HepG2 (cell line): ENCODE results near the gene FASTKD3. TPM values are rescaled to one million over a fixed set of nuclear protein-coding genes. Genes with fewer than 3 reads are reported as not detected.

ENCODE experiments used
- ATAC-seq: fragments of 200-7000 bp; cut with Tn5 transposase; 3 replicates; pipeline ENCODE4 v1.9.1; 2020; ENCODE audit warnings: mild to moderate bottlenecking, moderate library complexity
- BruUV-seq: library from RNA; stranded (reverse); fragments of 400-500 nt; replicated peaks from 2 replicates; lab custom pipeline; 2021; lab: Mats Ljungman, UMichigan
- CTCF ChIA-PET: fragments of 300-600 bp; formaldehyde crosslinking; extraction: SDS; loops from one replicate; lab custom pipeline; 2021; ENCODE audit warnings: low total read pairs, inconsistent platforms, low intra/inter-chr PET ratio; lab: Yijun Ruan, JAX
- POLR2A ChIA-PET: fragments of 350-600 bp; sonication (Branson Sonifier 250); formaldehyde crosslinking; loops from one replicate; lab custom pipeline; 2020; ENCODE audit warnings: antibody characterized with exemption, inconsistent platforms; lab: Yijun Ruan, JAX
- DNase-seq: peaks from one replicate; pipeline ENCODE4 v3.0.0-alpha.2; 2015; ENCODE audit warnings: low spot score
- FAIRE-seq: peaks from 3 replicates; lab custom pipeline; 2011; peaks lifted over from hg19 to GRCh38; lab: Jason Lieb, UNC
- H2AFZ ChIP-seq: one replicate; pipeline ENCODE4 v1.6.1; 2011; ENCODE audit warnings: low read length, inconsistent platforms
- H3K27ac ChIP-seq: fragments of 300-600 bp; 3 replicates; pipeline ENCODE4 v1.8.0; 2011; ENCODE audit warnings: mixed run types, mild to moderate bottlenecking, mixed read lengths, low read length, inconsistent platforms; ENCODE audit not compliant: insufficient read depth; ENCODE audit errors: extremely low read length
- H3K27me3 ChIP-seq, 2 experiments: fragments of 200-600 bp in 1 of 2; 2 replicates in 1 of 2; 3 replicates in 1 of 2; pipeline versions ENCODE4 v1.6.0 to v1.8.0; 2011; ENCODE audit warnings: low read length in 2 of 2, mild to moderate bottlenecking in 2 of 2, moderate library complexity in 2 of 2, inconsistent platforms in 1 of 2; ENCODE audit not compliant: insufficient read depth in 2 of 2, control insufficient read depth in 1 of 2
- H3K36me3 ChIP-seq, 2 experiments: fragments of 200-600 bp in 1 of 2; replicated peaks in 1 of 2; 2 replicates in 1 of 2; 3 replicates in 1 of 2; pipeline versions ENCODE4 v1.5.1 to v1.8.0; 2011; ENCODE audit warnings: low read length in 2 of 2, inconsistent platforms in 1 of 2; ENCODE audit not compliant: insufficient read depth in 2 of 2, control insufficient read depth in 1 of 2
- H3K4me1 ChIP-seq: 2 replicates; pipeline ENCODE4 v1.5.1; 2012; ENCODE audit warnings: low read length, inconsistent platforms; ENCODE audit not compliant: insufficient read depth
- H3K4me2 ChIP-seq: 2 replicates; pipeline ENCODE4 v1.6.0; 2011; ENCODE audit warnings: low read depth, low read length, inconsistent platforms
- H3K4me3 ChIP-seq, 3 experiments: fragments of 200-600 bp in 1 of 3; sonication (generic), shearing (Covaris generic) in 1 of 3; replicated peaks in 1 of 3; 2 replicates each; pipeline ENCODE4 v1.5.1; 2011 to 2016; ENCODE audit warnings: low read length in 3 of 3, inconsistent platforms in 2 of 3, low read depth in 2 of 3, mild to moderate bottlenecking in 2 of 3, control low read depth in 1 of 3, mixed read lengths in 1 of 3; ENCODE audit not compliant: insufficient read depth in 1 of 3
- H3K79me2 ChIP-seq: one replicate; pipeline ENCODE4 v1.6.1; 2011; ENCODE audit warnings: low read length, inconsistent platforms; ENCODE audit not compliant: insufficient read depth
- H3K9ac ChIP-seq: 2 replicates; pipeline ENCODE4 v1.6.0; 2011; ENCODE audit warnings: mild to moderate bottlenecking, low read depth, low read length, inconsistent platforms; ENCODE audit not compliant: insufficient read depth
- H3K9me3 ChIP-seq: 2 replicates; pipeline ENCODE4 v1.5.1; 2012; ENCODE audit warnings: mild to moderate bottlenecking, low read length
- H4K20me1 ChIP-seq: 2 replicates; pipeline ENCODE4 v1.6.0; 2011; ENCODE audit warnings: inconsistent platforms, mild to moderate bottlenecking, low read length, moderate library complexity; ENCODE audit not compliant: insufficient read depth
- AHR ChIP-seq: IDR thresholded peaks from 2 replicates; pipeline ENCODE4 v1.6.1; 2018; ENCODE audit warnings: missing genetic modification reagents, missing compliant biosample characterization
- EED ChIP-seq: sonication (generic); formaldehyde crosslinking; IDR thresholded peaks from 2 replicates; pipeline ENCODE4 v1.5.0; 2020; ENCODE audit warnings: mild to moderate bottlenecking, missing genetic modification reagents
- ELK4 ChIP-seq: sonication (generic); formaldehyde crosslinking; IDR thresholded peaks from 2 replicates; pipeline ENCODE4 v1.9.0; 2021; ENCODE audit warnings: missing genetic modification reagents, borderline replicate concordance
- FOSL1 ChIP-seq: sonication (generic); formaldehyde crosslinking; IDR thresholded peaks from 2 replicates; pipeline ENCODE4 v1.9.0; 2021; ENCODE audit warnings: missing genetic modification reagents, borderline replicate concordance
- HNF1A ChIP-seq, 2 experiments: sonication (generic) in 1 of 2; formaldehyde crosslinking in 1 of 2; IDR thresholded peaks; 2 replicates each; pipeline versions ENCODE4 v1.4.0 to v1.6.1; 2016 to 2020; ENCODE audit warnings: borderline replicate concordance in 1 of 2, low read depth in 1 of 2, mild to moderate bottlenecking in 1 of 2, missing genetic modification reagents in 1 of 2
- IRF9 ChIP-seq: sonication (generic); formaldehyde crosslinking; IDR thresholded peaks from 2 replicates; pipeline ENCODE4 v1.8.0; 2022; ENCODE audit warnings: missing genetic modification reagents, mild to moderate bottlenecking, borderline replicate concordance
- MAFF ChIP-seq: IDR thresholded peaks from 2 replicates; pipeline ENCODE4 v1.6.1; 2011; ENCODE audit warnings: low read depth, low read length, improper control_type of control experiment
- MAFK ChIP-seq, 2 experiments: IDR thresholded peaks in 1 of 2; conservative IDR thresholded peaks in 1 of 2; 2 replicates each; pipeline ENCODE4 v1.6.1; 2011; ENCODE audit warnings: improper control_type of control experiment in 2 of 2, low read length in 2 of 2
- PAWR ChIP-seq: sonication (generic); formaldehyde crosslinking; IDR thresholded peaks from 2 replicates; pipeline ENCODE4 v1.4.0; 2020; ENCODE audit warnings: missing genetic modification reagents, mild to moderate bottlenecking, borderline replicate concordance
- THAP8 ChIP-seq: sonication (generic); formaldehyde crosslinking; IDR thresholded peaks from 2 replicates; pipeline ENCODE4 v1.5.1; 2020; ENCODE audit warnings: missing genetic modification reagents, mild to moderate bottlenecking, borderline replicate concordance
- TRIM24 ChIP-seq: sonication (generic); formaldehyde crosslinking; IDR thresholded peaks from 2 replicates; pipeline ENCODE4 v1.8.0; 2022; ENCODE audit warnings: mild to moderate bottlenecking, missing genetic modification reagents
- ZNF44 ChIP-seq: sonication (generic); formaldehyde crosslinking; IDR thresholded peaks from 2 replicates; pipeline ENCODE4 v1.5.1; 2020; ENCODE audit warnings: mild to moderate bottlenecking, missing genetic modification reagents
- ZNF660 ChIP-seq: sonication (generic); formaldehyde crosslinking; IDR thresholded peaks from 2 replicates; pipeline ENCODE4 v1.5.1; 2020; ENCODE audit warnings: mild to moderate bottlenecking, low read depth, missing genetic modification reagents, borderline replicate concordance
- WGBS: methylation state at CpG from one replicate; pipeline ENCODE4 v1.1.6; 2017; ENCODE audit warnings: low lambda C conversion rate; 5-methylcytosine and 5-hydroxymethylcytosine counted together
- in situ Hi-C: cut with HindIII; loops from 2 replicates; pipeline ENCODE4 v1.10.0; 2017; ENCODE audit warnings: low pct_unique_long_range_greater_than_20kb; ENCODE audit not compliant: extremely low pct_ligation_motif_present
- intact Hi-C: fragments of 100-400 bp; cut with micrococcal nuclease; formaldehyde crosslinking; loops from one replicate; pipeline ENCODE4 v1.10.0; 2022; ENCODE audit not compliant: unreplicated experiment
- polyA plus RNA-seq, 8 experiments: library from polyadenylated mRNA; depleted of rRNA in 3 of 8; stranded (reverse) in 7 of 8; unstranded in 1 of 8; fragments of >200 nt; fragmentation: Illumina TruSeq in 4 of 8; extraction: Trizol in 4 of 8; gene quantifications; 2 replicates each; pipeline versions ENCODE4 v1.2.1 to v1.2.3, GENCODE V29; 2011 to 2016; ENCODE audit warnings: low read depth in 4 of 8, missing spikeins in 1 of 8, mixed read lengths in 1 of 8; ENCODE audit not compliant: insufficient read depth in 1 of 8
- total RNA-seq, 5 experiments: library from RNA; depleted of rRNA; stranded (reverse); fragments of >200 nt; fragmentation: Illumina TruSeq; extraction: Trizol; gene quantifications; 2 replicates each; pipeline ENCODE4 v1.2.3, GENCODE V29; 2016; ENCODE audit warnings: low read depth in 1 of 5

The FASTKD3 gene
- total and polyA plus RNA-seq, 2 of the 13 experiments (the other 11 are each of a cell fraction or from before 2014, with no cell fraction given): 6.9 to 17.8 TPM

- TF ChIP-seq HNF1A (IDR thresholded peaks at IDR 0.05; ENCODE audit: low read depth) (no peak), HNF1A (CRISPR knock-in tag; IDR thresholded peaks at IDR 0.05; ENCODE audit: borderline replicate concordance) (no peak), PAWR (no peak), MAFK (conservative IDR thresholded peaks at IDR 0.05 in 1 of 2, IDR thresholded peaks at IDR 0.05 in 1 of 2; ENCODE audit: low read length in 2 of 2) (peak; percentile 46 to 78; a peak in 3 of 4 replicates), ELK4 (CRISPR knock-in tag) (no peak), MAFF (peak; percentile 56; the same call in 1 of the 2 replicates)
Observed at GRCh38 chr5:7907612-7908011, 38.8 kb upstream of the FASTKD3 start (continued).

GRCh38 chr5:7904170-7904569 is 35.3 kb upstream of the FASTKD3 start:
- CTCF ChIA-PET: no interaction called here
- WGBS: 98% methylated on average over 2 of the region's 2 CpGs
- DNase-seq: peak; percentile 5
- Histone ChIP-seq H3K9me3 (peaks cover 15% of the 10 kb centered on the region), H3K4me2 (no peak overlapping the region), H3K4me1 (no peaks in the 10 kb centered on the region), H2AFZ (no peak overlapping the region), H3K9ac (no peak overlapping the region), H4K20me1 (no peaks in the 10 kb centered on the region), H3K36me3 (peaks cover 4 to 16% of the 10 kb centered on the region in 2 experiments), H3K4me3 (no peak overlapping the region), H3K79me2 (no peaks in the 10 kb centered on the region), H3K27ac (no peak overlapping the region), H3K27me3 (no peaks in the 10 kb centered on the region)
- intact Hi-C loops (no loop called here), in situ Hi-C loops (no loop called here)
- no peak for FAIRE-seq
- ATAC-seq: no peak; the same call in 2 of the 3 replicates
- BruUV-seq: no TSS peak
- POLR2A ChIA-PET: no interaction called here
- TF ChIP-seq ZNF660 (CRISPR knock-in tag): no peak
- no peak for TF ChIP-seq AHR (CRISPR knock-in tag)
- no peak for TF ChIP-seq IRF9 (CRISPR knock-in tag)
- TF ChIP-seq TRIM24: no peak
- TF ChIP-seq FOSL1 (CRISPR knock-in tag): no peak
- TF ChIP-seq ZNF44 (CRISPR knock-in tag): no peak
- TF ChIP-seq EED (CRISPR knock-in tag): no peak
- TF ChIP-seq THAP8 (CRISPR knock-in tag): no peak
